ENCODE data around the gene FBXL15.

The FBXL15 gene, protein sequence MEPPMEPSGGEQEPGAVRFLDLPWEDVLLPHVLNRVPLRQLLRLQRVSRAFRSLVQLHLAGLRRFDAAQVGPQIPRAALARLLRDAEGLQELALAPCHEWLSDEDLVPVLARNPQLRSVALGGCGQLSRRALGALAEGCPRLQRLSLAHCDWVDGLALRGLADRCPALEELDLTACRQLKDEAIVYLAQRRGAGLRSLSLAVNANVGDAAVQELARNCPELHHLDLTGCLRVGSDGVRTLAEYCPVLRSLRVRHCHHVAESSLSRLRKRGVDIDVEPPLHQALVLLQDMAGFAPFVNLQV

DNA sequence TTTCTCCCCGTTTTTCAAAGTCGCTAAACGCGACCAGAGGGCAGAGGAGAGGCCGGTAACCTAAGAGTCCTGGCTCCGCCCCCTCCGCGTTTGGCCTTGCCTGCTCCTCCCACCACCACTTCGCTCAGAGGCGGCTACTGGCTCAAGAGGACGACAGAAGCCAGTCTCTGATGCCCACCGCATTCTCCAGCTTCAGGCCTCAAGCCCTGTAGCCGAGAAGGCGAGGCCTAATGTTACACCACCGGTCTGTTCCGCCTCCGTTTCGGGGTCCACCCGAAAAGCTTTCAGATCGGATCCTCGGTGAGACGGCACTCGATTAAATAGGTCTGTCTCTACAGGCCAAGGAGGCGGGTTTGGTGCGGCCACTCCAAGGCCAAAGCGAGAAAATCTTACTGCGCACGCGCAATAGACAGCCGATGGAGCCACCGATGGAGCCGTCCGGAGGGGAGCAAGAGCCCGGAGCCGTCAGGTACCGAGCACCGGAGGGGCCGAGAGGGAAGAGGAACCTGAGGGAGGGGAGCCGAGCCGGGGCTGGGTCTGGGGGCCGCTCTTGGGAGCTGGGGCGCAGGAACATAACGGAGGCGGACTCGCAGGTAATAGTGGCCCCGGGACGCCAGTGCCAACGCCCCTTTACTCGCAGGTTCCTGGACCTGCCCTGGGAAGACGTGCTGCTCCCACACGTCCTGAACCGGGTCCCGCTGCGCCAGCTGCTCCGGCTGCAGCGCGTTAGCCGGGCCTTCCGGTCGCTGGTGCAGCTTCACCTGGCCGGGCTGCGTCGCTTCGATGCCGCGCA, at the start of gene FBXL15:
FBXL15 (plus strand) TSS at position 123 of the 793 bp plus-strand sequence; CDS start at position 417, 294 bp downstream.
- DNase-seq: peak; percentile 97

DNA sequence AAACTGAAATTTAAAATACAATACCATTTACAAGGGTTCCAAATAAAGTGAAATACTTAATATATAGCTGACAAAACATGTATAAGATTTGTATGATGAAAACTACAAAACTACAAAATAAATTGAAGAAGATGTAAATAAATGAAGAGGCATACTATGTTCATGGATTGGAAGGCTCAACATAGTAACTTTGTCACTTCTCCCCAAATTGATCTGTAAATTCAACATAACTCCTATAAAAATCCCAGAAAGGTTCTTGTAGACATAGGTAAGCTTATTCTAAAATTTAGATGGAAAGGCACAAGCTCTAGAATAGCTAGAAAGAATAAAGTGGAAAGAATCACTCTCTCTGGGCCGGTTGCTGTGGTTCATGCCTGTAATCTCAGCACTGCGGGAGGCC, 49.3 kb upstream of the FBXL15 start:
- no peak for DNase-seq

DNA sequence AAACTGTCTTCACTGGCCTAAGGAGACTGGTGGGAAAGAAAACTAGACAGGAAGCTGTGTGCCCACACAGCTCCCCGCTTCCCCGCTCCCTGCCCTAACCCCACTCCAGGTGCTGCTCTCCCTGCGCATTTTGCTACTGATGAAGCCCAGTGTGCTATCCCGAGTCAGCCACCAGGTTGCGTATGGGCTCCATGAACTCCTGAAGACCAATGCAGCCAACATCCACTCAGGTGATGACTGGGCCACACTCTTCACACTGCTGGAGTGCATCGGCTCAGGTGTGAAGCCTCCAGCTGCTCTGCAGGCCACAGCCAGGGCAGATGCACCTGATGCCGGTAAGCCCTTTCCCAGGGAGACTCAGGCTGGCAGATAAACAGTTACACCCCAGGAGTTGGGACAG, 45.4 kb upstream of the FBXL15 start:
- no peak for DNase-seq

DNA sequence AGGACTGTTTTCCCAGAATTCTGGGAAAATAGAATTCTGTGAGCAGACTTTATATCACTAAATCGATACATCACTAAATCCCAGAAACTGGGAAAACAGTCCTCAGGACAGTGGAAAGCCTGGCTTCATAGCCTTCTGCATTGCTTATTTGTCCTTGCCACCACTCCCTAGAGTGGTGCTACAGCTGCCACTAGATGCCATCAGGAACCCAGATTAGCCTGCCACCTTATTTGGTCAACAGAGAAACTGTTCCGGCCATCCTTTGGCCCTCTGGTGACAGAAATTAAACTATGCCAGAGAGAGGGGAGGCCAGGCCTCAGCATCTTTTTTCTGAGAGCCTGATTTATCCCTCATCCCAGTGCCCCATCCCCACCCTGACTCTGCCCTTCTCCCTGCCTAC, 44.8 kb upstream of the FBXL15 start:
- DNase-seq: no peak

DNA sequence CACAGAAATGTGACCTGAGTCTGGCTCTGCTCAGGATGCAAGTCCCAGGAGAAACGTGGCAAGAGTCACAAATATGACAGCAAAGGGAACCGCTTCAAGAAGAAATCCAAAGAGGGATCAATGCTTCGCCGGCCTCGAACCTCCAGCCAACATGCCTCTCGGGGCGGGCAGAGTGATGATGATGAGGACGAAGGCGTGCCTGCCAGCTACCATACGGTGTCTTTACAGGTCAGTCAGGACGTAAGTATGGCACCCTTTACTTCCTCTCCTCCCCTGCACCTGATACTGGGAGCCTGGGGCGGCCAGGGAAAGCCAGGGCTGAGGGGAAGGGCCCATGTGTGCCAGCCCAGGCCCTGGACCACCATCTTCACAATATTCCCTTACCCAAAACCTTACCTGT, 43.7 kb upstream of the FBXL15 start:
- DNase-seq: no peak

DNA sequence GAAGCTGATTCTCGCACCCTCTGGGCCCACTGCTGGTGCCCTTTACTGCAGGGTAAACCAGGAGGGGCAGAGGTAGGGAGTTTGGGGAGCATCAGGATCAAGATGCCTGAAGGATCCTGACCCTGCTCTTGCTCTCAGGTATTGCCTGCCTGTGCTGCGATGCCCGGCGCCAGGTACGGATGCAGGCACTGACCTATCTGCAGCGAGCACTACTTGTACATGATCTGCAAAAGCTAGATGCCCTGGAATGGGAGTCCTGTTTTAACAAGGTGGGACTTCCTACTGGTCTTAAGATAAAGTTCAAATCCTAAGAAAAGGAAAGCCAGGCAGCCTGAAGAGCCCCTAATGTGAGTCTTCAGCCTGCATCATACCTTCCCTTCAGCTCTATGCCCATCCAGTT, 41.3 kb upstream of the FBXL15 start:
- DNase-seq: no peak

DNA sequence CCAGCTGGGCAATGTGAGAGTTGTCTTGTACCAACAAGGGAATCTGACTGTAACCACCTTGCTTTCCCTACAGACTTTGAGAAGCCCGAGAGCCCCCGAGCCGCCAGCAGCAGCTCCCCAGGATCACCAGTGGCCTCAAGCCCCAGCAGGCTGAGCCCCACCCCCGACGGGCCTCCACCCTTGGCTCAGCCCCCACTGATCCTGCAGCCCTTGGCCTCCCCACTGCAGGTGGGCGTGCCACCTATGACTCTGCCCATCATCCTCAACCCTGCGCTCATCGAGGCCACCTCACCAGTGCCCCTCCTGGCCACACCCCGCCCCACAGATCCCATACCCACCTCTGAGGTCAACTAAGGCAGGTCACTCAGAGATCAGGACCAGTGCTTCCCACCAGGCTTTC, 38.7 kb upstream of the FBXL15 start:
- no peak for DNase-seq

DNA sequence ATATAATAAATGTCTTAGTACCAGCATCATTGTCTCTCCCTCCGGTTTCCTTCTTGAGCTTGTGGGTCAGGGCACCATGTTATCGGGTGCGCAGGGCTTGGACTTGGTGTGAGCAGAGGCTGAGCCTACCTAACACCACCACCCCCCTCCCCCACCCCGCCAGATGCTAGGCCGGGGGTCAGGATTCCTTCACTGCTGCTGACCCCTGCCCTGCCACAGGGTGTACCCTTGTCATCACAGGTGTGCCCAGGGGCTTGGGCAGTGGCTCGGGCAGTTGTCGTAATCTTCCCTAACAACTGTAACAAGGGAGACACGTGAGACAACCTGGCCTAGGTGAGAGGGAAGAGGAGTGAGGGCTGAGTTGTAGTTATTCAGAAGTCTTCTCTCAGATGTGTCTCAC, 37.8 kb upstream of the FBXL15 start:
- no peak for DNase-seq

DNA sequence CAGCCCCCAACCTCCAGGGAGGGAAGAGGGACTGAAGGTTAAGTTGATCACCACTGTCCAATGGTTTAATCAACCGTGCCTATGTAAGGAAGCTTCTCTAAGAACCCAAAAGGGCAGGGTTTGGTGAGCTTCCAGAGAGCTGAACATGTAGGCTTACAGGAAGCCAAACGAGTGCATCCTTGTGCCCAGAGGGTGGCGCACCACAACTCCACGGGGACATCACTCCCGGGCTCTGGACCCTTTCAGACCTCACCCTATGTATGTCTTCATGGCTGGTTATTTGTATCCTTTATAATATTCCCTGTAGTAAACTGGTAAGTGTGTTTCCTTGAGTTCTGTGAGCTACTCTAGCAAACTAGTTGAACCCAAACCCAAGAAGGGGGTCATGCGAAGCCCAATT, 36.6 kb upstream of the FBXL15 start:
- no peak for DNase-seq

DNA sequence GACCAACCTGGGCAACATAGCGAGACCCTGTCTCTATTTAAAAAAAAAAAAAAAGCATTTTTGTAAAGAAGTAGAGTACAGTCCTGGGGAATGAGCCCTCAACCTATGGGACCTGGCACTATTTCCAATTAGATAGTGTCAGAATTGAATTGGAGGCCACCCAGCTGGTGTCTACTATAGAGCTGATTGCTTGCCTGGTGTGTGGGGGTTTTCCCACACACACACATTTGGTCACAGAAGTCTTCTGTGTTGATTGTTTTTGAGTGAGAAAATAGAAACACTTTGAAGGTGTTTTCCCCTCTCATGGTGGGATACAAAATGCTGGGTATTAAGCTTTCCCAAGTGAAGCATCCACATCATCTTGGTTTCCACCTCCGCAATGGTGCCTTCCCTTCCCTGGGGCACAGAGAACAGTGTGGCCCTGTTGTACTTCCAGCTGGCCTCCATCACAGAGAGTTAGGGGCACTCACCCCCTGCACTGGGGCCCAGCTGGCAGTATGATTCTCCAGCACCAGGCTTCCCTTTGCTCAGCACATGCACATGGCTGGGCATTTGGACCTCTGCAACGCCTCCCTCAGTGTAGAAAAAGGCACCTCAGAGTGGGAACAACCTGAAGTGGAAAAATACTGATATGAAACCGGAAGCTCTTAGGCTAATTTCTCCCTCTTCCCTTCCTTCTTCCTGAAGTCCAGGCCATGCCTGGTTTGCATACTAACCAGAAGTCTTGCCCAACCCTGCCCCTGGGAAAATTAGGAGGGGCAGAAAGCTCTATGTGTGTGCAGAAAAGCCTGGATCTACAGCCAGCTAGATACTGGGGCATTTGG, 35.8 kb upstream of the FBXL15 start:
- DNase-seq: no peak

DNA sequence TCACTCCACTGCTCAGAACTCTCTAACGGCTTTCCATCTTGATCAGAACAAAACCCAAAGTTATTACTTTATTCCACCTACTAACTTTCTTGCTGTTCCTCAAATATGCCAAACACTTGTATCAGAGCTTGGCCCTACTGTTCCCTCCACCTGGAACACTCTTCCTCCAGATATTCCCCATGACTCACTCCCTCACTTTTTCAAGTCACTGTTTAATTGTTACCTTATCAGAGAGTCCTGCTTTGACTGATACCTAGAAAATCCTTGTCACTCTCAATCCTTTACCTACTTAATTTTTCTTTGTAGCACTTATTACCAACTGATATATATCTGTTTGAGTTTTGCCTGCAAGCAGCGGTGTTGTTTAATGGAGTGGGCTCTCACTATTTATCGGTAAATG, 30.7 kb upstream of the FBXL15 start:
- DNase-seq: no peak

DNA sequence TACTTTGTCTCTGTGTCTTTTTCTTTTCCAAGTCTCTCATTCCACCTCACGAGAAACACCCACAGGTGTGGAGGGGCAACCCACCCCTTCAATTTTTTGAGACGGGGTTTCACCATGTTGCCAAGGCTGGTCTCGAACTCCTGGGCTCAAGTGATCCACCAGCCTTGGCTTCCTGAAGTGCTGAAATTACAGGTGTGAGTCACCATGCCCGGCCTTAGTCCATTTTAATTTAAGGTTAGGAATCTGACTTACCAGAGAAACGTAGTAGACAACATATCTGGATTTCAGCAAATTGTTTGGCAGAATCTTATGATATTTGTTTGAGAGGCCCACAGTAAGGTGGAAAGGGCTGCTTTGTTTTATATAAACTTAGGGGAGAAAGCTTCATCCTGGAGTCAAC, 28.3 kb upstream of the FBXL15 start:
- no peak for DNase-seq

DNA sequence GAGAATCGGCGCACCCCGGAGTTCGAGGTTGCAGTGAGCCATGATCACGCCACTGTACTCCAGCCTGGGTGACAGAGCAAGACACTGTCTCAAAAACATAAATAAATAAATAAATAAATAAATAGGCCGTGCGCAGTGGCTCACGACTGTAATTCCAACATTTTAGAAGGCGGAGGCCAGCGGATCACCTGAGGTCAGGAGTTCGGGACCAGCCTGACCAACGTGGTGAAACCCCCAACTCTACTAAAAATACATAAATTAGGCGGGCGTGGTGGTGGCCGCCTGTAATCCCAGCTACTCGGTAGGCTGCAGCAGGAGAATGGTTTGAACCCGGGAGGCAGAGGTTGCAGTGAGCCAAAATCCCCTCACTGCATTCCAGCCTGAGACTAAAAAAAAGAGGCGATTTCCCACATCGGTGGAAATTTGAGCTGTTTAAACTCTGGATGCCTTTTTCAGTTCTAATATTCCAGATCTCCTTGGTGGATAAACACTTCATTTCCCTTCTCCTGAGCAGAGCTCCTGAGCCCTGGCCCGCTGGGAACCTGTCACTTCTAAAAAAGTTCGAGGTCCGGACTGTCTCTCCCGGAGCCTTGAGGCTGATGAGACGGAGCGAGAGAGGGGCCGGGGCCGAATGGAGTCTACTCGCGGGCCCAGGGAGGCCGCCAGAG, 27.1 kb upstream of the FBXL15 start:
- no peak for DNase-seq

DNA sequence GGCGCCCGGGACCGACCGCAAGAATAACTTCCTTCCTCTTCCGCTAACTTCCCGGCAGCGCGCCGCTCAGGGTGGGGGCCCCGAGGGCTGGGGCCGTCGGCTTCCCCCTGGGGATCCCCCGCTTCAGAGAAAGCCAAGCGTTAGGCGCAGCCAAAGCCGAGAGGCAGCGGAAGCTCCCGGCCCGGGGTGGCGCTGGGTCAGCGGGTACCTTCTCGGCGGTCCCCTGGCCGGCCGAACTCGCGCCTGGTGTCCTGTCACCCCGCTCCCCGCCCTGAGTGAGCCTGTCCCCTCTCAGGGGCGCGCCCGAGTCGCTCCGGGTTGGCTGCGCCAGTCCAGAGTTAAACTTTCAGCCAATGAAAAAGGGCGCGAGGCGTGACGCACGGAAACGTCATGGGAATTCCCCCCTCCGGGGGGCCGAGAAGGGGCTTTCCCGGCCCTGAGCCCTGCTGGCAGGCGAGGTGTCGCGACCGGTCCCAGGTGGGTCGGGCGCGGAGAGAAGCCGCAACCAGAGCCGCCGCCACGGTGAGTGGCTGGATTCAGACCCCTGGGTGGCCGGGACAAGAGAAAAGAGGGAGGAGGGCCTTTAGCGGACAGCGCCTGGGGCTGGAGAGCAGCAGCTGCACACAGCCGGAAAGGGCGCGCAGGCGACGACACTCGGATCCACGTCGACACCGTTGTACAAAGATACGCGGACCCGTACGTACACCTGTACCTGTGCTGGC, 26.4 kb upstream of the FBXL15 start:
- DNase-seq: peak; percentile 91

DNA sequence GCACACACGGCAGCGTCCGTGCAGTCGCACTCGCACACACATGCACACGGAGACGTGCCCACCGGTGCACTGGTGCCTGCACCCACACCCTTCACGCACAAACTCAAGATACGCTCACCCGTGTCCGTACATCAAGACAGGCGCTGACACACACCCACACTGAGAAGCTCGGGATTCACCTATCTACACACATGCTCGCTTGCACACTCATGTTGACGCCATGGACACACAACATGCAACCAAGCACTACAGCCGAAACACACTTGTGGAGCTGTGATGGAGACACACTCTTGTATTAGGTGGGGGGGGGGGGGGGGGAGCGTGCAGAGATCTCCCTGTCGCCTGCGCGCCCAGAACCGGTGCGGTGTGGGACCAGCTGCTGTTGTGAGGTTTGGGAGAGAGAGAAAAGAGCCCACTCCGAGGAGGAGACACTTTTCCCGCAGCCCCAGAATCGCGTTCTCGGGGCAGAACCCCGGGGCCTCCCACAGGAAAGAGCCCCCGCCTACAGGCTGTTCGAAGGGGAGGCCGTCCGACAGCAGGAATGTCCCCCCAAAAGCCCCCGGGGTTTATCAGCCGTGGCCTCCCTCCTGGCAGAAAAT, 25.7 kb upstream of the FBXL15 start:
- peak; percentile 21 for DNase-seq

DNA sequence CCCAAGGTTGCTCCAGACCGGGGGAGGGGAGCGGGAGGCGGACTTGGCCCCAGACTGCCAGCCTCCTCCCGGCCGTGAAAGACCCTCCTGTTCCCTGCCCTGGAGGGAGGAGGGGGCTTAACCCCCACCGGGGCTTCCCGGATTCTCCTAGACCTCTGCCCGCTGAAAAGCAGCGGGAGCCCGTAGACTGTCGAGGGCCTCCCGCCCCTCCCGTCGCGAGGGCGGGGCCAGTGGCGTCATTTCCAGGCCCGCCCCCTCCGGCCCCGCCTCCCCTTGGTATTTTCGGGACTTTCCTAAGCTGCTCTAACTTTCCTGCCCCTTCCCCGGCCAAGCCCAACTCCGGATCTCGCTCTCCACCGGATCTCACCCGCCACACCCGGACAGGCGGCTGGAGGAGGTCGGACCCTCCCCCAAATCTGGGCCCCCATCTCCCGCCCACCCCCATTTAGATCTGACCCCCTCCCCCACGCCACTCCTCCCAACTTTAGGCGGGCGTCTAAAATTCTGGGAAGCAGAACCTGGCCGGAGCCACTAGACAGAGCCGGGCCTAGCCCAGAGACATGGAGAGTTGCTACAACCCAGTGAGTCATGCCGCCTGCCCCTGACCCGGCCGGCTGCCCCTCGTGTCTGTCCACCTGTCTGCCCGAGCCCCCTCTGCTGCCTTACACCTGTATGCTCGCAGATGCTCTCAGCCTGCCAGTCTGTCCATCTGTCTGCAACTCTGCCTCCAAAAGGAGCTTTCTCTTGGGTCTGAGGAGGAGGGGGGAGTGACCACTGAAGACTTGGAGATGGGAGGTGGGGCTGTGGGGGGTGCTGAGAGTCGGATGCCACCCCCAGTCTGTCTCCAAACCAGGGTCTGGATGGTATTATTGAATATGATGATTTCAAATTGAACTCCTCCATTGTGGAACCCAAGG, 25.0 kb upstream of the FBXL15 start, which contains the start of gene NFKB2:
NFKB2 (plus strand) TSS at position 306 of the 917 bp plus-strand sequence; CDS start at position 561, 255 bp downstream.
- peak; percentile 80 for DNase-seq

DNA sequence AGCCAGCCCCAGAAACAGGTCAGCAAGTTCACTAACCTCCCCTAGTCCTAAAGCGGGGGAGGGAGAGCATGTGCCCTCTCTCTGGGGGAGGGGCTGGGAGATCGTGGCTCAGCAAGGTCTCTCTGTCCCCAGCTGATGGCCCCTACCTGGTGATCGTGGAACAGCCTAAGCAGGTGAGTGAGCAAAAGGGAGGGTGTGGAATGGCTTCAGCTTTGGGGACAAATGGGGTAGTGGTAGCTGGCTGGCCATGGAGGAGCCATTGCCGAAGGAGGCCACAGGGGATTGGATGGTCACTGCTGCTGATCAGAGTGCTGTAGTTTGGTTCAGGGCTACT, 24.4 kb upstream of the FBXL15 start:
- DNase-seq: no peak

DNA sequence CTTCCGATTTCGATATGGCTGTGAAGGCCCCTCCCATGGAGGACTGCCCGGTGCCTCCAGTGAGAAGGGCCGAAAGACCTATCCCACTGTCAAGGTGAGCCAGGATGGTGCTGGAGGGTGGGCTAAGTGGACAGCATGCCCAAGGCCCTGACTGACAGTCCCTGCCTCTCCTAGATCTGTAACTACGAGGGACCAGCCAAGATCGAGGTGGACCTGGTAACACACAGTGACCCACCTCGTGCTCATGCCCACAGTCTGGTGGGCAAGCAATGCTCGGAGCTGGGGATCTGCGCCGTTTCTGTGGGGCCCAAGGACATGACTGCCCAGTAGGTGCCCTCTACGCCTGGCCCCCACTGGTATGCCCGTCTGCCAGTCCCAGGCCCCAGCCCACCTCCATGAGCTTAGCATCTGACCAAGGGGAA, 23.9 kb upstream of the FBXL15 start:
- no peak for DNase-seq

DNA sequence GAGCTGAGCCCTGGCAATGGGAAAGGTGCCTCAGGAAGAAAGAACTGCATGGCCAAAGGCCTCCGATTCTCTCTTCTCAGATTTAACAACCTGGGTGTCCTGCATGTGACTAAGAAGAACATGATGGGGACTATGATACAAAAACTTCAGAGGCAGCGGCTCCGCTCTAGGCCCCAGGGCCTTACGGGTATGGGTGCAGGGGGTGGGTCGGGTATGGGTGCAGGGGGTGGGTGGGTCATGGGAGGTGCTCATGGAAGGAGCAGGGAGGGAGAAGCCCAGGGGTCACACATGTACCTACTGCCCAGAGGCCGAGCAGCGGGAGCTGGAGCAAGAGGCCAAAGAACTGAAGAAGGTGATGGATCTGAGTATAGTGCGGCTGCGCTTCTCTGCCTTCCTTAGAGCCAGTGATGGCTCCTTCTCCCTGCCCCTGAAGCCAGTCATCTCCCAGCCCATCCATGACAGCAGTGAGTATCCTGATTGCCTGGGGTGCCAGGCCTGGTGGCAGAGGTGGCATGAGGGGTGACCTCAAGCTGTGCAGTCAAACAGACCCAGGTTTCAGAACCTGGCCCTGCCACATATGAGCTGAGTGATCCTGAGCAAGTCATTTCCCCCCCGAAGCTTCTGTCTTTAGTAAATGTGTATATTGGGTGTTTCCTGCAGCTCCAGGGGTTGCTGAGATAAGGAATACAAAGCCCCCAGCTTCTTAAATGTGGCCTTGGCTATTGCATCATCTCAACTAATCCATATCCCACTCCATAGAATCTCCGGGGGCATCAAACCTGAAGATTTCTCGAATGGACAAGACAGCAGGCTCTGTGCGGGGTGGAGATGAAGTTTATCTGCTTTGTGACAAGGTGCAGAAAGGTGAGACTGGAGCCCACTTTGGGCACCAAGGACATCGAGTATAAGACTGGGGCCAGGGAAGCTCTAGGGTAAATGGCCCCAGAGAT, 23.1 kb upstream of the FBXL15 start:
- DNase-seq: no peak

All from fibroblast of skin of right quadriceps (primary cell).